Uterus (tissue), 4 donors: ENCODE measurements around the gene MCTP1. TPM values are rescaled to one million over a fixed set of nuclear protein-coding genes. Genes with fewer than 3 reads are reported as not detected.

Experiments
- DNase-seq, 2 donors: peaks; one replicate each; pipeline ENCODE4 v3.0.0-alpha.2; 2019 to 2020
- H3K27ac ChIP-seq, 2 donors: fragments of 200-600 bp; sonication (generic); 1 replicate in 1 of 2; 2 replicates in 1 of 2; pipeline ENCODE4 v1.5.1; 2016 to 2018
- H3K27me3 ChIP-seq, 2 donors: fragments of 200-600 bp; sonication (generic); one replicate each; pipeline ENCODE4 v1.5.1; 2018 to 2019; ENCODE audit warnings: control low read depth in 1 of 2
- H3K36me3 ChIP-seq, 2 donors: fragments of 200-600 bp; sonication (generic); one replicate each; pipeline ENCODE4 v1.5.1; 2019; ENCODE audit warnings: control low read depth in 1 of 2
- H3K4me1 ChIP-seq, 2 donors: fragments of 200-600 bp; sonication (generic); one replicate each; pipeline ENCODE4 v1.5.1; 2018 to 2019; ENCODE audit warnings: control low read depth in 1 of 2
- H3K4me3 ChIP-seq, 2 donors: fragments of 200-600 bp; sonication (generic); 1 replicate in 1 of 2; 2 replicates in 1 of 2; pipeline ENCODE4 v1.5.1; 2018 to 2019; ENCODE audit warnings: mild to moderate bottlenecking in 1 of 2
- H3K9me3 ChIP-seq, 2 donors: fragments of 200-600 bp; sonication (generic); one replicate each; pipeline ENCODE4 v1.5.1; 2019; ENCODE audit warnings: control low read depth in 1 of 2
- POLR2A ChIP-seq, 2 donors: fragments of 450-650 bp; IDR thresholded peaks; one replicate each; pipeline ENCODE4 v1.6.1; 2016; ENCODE audit warnings: antibody characterized with exemption in 2 of 2, mild to moderate bottlenecking in 1 of 2, moderate library complexity in 1 of 2
- intact Hi-C: fragments of 100-400 bp; cut with DNase I; formaldehyde crosslinking; loops from one replicate; pipeline ENCODE4 v1.15.1; 2023; ENCODE audit warnings: low total_unique reads
- total RNA-seq, 4 donors: library from RNA; depleted of rRNA in 3 of 4; stranded (reverse); fragments of >200 nt in 3 of 4; gene quantifications; one replicate each; pipeline versions ENCODE4 v1.1.0 to v1.2.4, GENCODE V29; 2014 to 2023
- TF ChIP-seq, protein P1 (sequence below), 4 experiments: fragments of 200-600 bp in 2 of 4; fragments of 450-650 bp in 2 of 4; sonication (generic) in 2 of 4; IDR thresholded peaks; one replicate each; pipeline ENCODE4 v1.5.1; 2016 to 2019; ENCODE audit warnings: antibody characterized with exemption in 4 of 4, mild to moderate bottlenecking in 2 of 4, moderate library complexity in 1 of 4
- donor health status: DM: yes; HTN: yes; CAD: no.

MCTP1 gene
- total RNA-seq, 4 donors from 2014 or later = 25.3 to 114 (median 27.6) TPM

DNA sequence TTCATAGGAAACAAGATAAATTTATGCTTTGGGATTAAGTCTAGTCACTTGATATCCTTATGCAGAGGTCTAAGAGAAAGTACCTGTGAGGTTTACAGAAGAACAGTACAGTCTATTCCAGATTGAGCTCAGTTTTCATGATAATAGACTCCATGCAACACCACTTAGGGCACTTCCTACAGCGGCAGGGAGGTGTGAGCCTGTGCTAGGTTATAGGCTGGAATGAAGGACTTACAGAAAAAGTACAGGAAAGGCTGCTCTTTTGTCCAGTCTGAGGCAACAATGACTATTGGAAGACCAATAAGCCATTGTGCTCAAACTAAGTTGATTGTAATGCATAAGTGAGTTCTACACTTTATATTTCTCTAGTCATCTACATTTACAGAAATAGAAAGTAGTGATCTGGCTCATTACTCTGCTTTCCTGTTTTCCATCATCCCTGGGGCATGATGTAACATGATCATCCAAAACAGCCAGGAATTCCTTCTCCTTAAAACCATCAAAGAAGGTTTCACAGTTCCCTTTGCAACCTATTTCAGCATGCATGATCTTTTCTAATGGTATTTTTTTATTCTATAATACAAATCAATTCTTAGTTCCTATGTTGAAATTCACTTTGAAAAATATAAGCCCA, 343.7 kb downstream of the MCTP1 start:
- no peak for TF ChIP-seq POLR2A (IDR thresholded peaks at IDR 0.05)
- TF ChIP-seq, protein P1, sequence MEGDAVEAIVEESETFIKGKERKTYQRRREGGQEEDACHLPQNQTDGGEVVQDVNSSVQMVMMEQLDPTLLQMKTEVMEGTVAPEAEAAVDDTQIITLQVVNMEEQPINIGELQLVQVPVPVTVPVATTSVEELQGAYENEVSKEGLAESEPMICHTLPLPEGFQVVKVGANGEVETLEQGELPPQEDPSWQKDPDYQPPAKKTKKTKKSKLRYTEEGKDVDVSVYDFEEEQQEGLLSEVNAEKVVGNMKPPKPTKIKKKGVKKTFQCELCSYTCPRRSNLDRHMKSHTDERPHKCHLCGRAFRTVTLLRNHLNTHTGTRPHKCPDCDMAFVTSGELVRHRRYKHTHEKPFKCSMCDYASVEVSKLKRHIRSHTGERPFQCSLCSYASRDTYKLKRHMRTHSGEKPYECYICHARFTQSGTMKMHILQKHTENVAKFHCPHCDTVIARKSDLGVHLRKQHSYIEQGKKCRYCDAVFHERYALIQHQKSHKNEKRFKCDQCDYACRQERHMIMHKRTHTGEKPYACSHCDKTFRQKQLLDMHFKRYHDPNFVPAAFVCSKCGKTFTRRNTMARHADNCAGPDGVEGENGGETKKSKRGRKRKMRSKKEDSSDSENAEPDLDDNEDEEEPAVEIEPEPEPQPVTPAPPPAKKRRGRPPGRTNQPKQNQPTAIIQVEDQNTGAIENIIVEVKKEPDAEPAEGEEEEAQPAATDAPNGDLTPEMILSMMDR (IDR thresholded peaks at IDR 0.05) = no peak
- intact Hi-C loops = no loop called here
- DNase-seq = no peak
- Histone ChIP-seq H3K9me3 (no peaks in the 10 kb centered on the region), H3K4me1 (no peaks in the 10 kb centered on the region), H3K36me3 (no peaks in the 10 kb centered on the region), H3K4me3 (no peak overlapping the region), H3K27ac (no peak overlapping the region), H3K27me3 (no peaks in the 10 kb centered on the region)

GRCh38 chr5:94932259-94932658, 352.6 kb downstream of the MCTP1 start:
- Histone ChIP-seq H3K4me3 (no peak overlapping the region), H3K9me3 (no peaks in the 10 kb centered on the region), H3K27ac (no peak overlapping the region), H3K27me3 (no peaks in the 10 kb centered on the region), H3K36me3 (no peaks in the 10 kb centered on the region), H3K4me1 (no peaks in the 10 kb centered on the region)
- no peak for TF ChIP-seq POLR2A (IDR thresholded peaks at IDR 0.05)
- TF ChIP-seq, protein P1 (IDR thresholded peaks at IDR 0.05) = no peak
- no peak for DNase-seq
- intact Hi-C loops = no loop called here

- Histone ChIP-seq H3K27me3 (no peaks in the 10 kb centered on the region), H3K27ac (no peak overlapping the region), H3K4me3 (no peak overlapping the region), H3K9me3 (no peaks in the 10 kb centered on the region), H3K4me1 (no peaks in the 10 kb centered on the region), H3K36me3 (no peaks in the 10 kb centered on the region)
- no peak for DNase-seq
- intact Hi-C loops = no loop called here
- no peak for TF ChIP-seq POLR2A (IDR thresholded peaks at IDR 0.05)
- TF ChIP-seq, protein P1 (IDR thresholded peaks at IDR 0.05) = no peak
Measured at GRCh38 chr5:94928891-94929290, 356.0 kb downstream of the MCTP1 start.

DNA sequence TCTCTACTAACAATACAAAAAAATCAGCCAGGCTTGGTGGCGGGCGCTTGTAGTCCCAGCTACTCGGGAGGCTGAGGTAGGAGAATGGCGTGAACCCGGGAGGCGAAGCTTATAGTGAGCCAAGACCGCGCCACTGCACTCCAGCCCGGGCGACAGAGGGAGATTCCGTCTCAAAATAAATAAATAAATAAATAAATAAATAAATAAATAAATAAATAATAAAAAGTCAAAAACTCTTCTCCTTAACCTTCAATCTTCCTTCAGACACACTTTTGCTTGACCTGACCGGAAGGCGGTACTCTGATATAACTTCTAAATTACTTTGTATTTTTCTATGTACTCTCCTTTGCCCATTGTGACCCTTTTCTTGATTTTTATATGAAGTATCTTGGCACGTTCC, 364.3 kb downstream of the MCTP1 start:
- Histone ChIP-seq H3K27me3 (no peaks in the 10 kb centered on the region), H3K4me1 (no peaks in the 10 kb centered on the region), H3K4me3 (no peak overlapping the region), H3K9me3 (no peaks in the 10 kb centered on the region), H3K27ac (no peak overlapping the region), H3K36me3 (no peaks in the 10 kb centered on the region)
- intact Hi-C loops = no loop called here
- TF ChIP-seq, protein P1 (IDR thresholded peaks at IDR 0.05) = no peak
- no peak for TF ChIP-seq POLR2A (IDR thresholded peaks at IDR 0.05)
- no peak for DNase-seq

GRCh38 chr5:94916619-94917018, 368.3 kb downstream of the MCTP1 start:
- Histone ChIP-seq H3K27me3 (no peaks in the 10 kb centered on the region), H3K9me3 (no peaks in the 10 kb centered on the region), H3K4me1 (no peaks in the 10 kb centered on the region), H3K4me3 (no peak overlapping the region), H3K27ac (no peak overlapping the region), H3K36me3 (no peaks in the 10 kb centered on the region)
- no peak for TF ChIP-seq POLR2A (IDR thresholded peaks at IDR 0.05)
- TF ChIP-seq, protein P1 (IDR thresholded peaks at IDR 0.05) = no peak
- DNase-seq = no peak
- intact Hi-C loops = no loop called here
